IMR-90 (cell line): ENCODE measurements around the gene CCDC171. TPM values are rescaled to one million over a fixed set of nuclear protein-coding genes. Genes with fewer than 3 reads are reported as not detected.

Experiments used
- ATAC-seq: fragments of 200-7000 bp; cut with Tn5 transposase; 2 replicates; pipeline ENCODE4 v1.9.1; 2020; ENCODE audit warnings: low read depth, mild to moderate bottlenecking, moderate library complexity
- BruUV-seq: library from RNA; stranded (reverse); fragments of 400-500 nt; replicated peaks from 2 replicates; lab custom pipeline; 2021; lab: Mats Ljungman, UMichigan
- CTCF ChIA-PET: fragments of 300-600 bp; formaldehyde crosslinking; extraction: SDS; loops from one replicate; lab custom pipeline; 2021; ENCODE audit warnings: antibody characterized with exemption; lab: Yijun Ruan, JAX
- POLR2A ChIA-PET: fragments of 300-600 bp; sonication (Branson Sonifier 250); formaldehyde crosslinking; loops from one replicate; lab custom pipeline; 2022; ENCODE audit warnings: antibody characterized with exemption; ENCODE audit not compliant: unreplicated experiment; lab: Charles Lee
- DNase-seq: peaks from one replicate; pipeline ENCODE4 v3.0.0; 2013
- H2AFZ ChIP-seq: replicated peaks from 2 replicates; pipeline ENCODE3; 2013; ENCODE audit warnings: low read length, mild to moderate bottlenecking; ENCODE audit not compliant: poor library complexity
- H2AK5ac ChIP-seq: 2 replicates; pipeline ENCODE4 v1.6.1; 2013; ENCODE audit warnings: low read depth, low read length, inconsistent platforms
- H2AK9ac ChIP-seq: replicated peaks from 2 replicates; pipeline ENCODE3; 2013; ENCODE audit warnings: mild to moderate bottlenecking, low read depth, low read length, moderate library complexity; ENCODE audit not compliant: poor library complexity
- H2BK120ac ChIP-seq: 2 replicates; pipeline ENCODE4 v1.6.1; 2013; ENCODE audit warnings: low read depth, low read length, inconsistent platforms
- H2BK15ac ChIP-seq: 3 replicates; pipeline ENCODE4 v1.6.1; 2013; ENCODE audit warnings: low read depth, low read length, inconsistent platforms
- H2BK20ac ChIP-seq: 2 replicates; pipeline ENCODE4 v1.6.1; 2013; ENCODE audit warnings: low read depth, mild to moderate bottlenecking, inconsistent platforms, low read length, moderate library complexity
- H2BK5ac ChIP-seq: 2 replicates; pipeline ENCODE4 v1.6.1; 2013; ENCODE audit warnings: mild to moderate bottlenecking, low read depth, low read length, inconsistent platforms; ENCODE audit not compliant: poor library complexity, severe bottlenecking
- H3K14ac ChIP-seq: replicated peaks from 2 replicates; pipeline ENCODE4 v1.6.1; 2013; ENCODE audit warnings: low read depth, low read length, inconsistent platforms
- H3K18ac ChIP-seq: 2 replicates; pipeline ENCODE4 v1.6.1; 2013; ENCODE audit warnings: low read depth, low read length, control low read depth
- H3K23ac ChIP-seq: 2 replicates; pipeline ENCODE4 v1.6.1; 2013; ENCODE audit warnings: low read depth, low read length, inconsistent platforms
- H3K27ac ChIP-seq: 2 replicates; pipeline ENCODE4 v1.5.1; 2013; ENCODE audit warnings: mild to moderate bottlenecking, control low read depth, low read length; ENCODE audit not compliant: insufficient read depth
- H3K27me3 ChIP-seq: 2 replicates; pipeline ENCODE4 v1.6.1; 2013; ENCODE audit warnings: low read length; ENCODE audit not compliant: control insufficient read depth, insufficient read depth
- H3K36me3 ChIP-seq: 2 replicates; pipeline ENCODE4 v1.6.1; 2013; ENCODE audit warnings: low read length, mixed read lengths; ENCODE audit not compliant: control insufficient read depth, insufficient read depth
- H3K4ac ChIP-seq: 2 replicates; pipeline ENCODE4 v1.6.1; 2013; ENCODE audit warnings: low read depth, low read length, inconsistent platforms
- H3K4me1 ChIP-seq: 2 replicates; pipeline ENCODE4 v1.6.1; 2013; ENCODE audit warnings: low read length, mixed read lengths; ENCODE audit not compliant: control insufficient read depth, insufficient read depth
- H3K4me2 ChIP-seq: 2 replicates; pipeline ENCODE4 v1.6.1; 2013; ENCODE audit warnings: low read depth, mild to moderate bottlenecking, control low read depth, low read length, moderate library complexity
- H3K4me3 ChIP-seq: 2 replicates; pipeline ENCODE4 v1.5.1; 2013; ENCODE audit warnings: low read depth, mild to moderate bottlenecking, control low read depth, low read length, moderate library complexity; ENCODE audit not compliant: insufficient read depth
- H3K56ac ChIP-seq: 2 replicates; pipeline ENCODE4 v1.6.1; 2013; ENCODE audit warnings: low read length, inconsistent platforms; ENCODE audit not compliant: insufficient read depth; ENCODE audit errors: extremely low read depth
- H3K79me1 ChIP-seq, 2 experiments: 2 replicates each; pipeline ENCODE4 v1.6.1; 2013; ENCODE audit warnings: low read length in 2 of 2, inconsistent platforms in 1 of 2, low read depth in 1 of 2
- H3K9ac ChIP-seq: 2 replicates; pipeline ENCODE4 v1.6.1; 2013; ENCODE audit warnings: low read depth, low read length, control low read depth
- H3K9me1 ChIP-seq: 2 replicates; pipeline ENCODE4 v1.6.1; 2013; ENCODE audit warnings: low read length, inconsistent platforms; ENCODE audit not compliant: insufficient read depth
- H3K9me3 ChIP-seq: 2 replicates; pipeline ENCODE4 v1.6.1; 2013; ENCODE audit warnings: low read length; ENCODE audit not compliant: control insufficient read depth, insufficient read depth
- H4K20me1 ChIP-seq: 2 replicates; pipeline ENCODE4 v1.6.1; 2013; ENCODE audit warnings: low read length, inconsistent platforms; ENCODE audit not compliant: insufficient read depth
- H4K5ac ChIP-seq: 2 replicates; pipeline ENCODE4 v1.6.1; 2013; ENCODE audit warnings: mild to moderate bottlenecking, low read depth, low read length, control low read depth
- H4K8ac ChIP-seq, 2 experiments: 2 replicates each; pipeline ENCODE4 v1.6.1; 2013; ENCODE audit warnings: low read depth in 2 of 2, low read length in 2 of 2, control low read depth in 1 of 2, inconsistent platforms in 1 of 2
- H4K91ac ChIP-seq: 2 replicates; pipeline ENCODE4 v1.6.1; 2013; ENCODE audit warnings: low read depth, low read length, inconsistent platforms; ENCODE audit not compliant: insufficient read depth
- BHLHE40 ChIP-seq: fragments of 150-350 bp; IDR thresholded peaks from 2 replicates; pipeline ENCODE4 v1.6.1; 2016; ENCODE audit warnings: mild to moderate bottlenecking, low read depth, low read length
- CHD1 ChIP-seq: IDR thresholded peaks from 2 replicates; pipeline ENCODE4 v1.6.1; 2012; ENCODE audit warnings: low read depth, low read length, improper control_type of control experiment
- FOS ChIP-seq: fragments of 150-350 bp; IDR thresholded peaks from 2 replicates; pipeline ENCODE4 v1.6.1; 2016; ENCODE audit warnings: low read depth, low read length
- MAFK ChIP-seq: IDR thresholded peaks from 2 replicates; pipeline ENCODE4 v1.6.1; 2012; ENCODE audit warnings: low read depth, low read length, improper control_type of control experiment
- NFE2L2 ChIP-seq: fragments of 150-350 bp; IDR thresholded peaks from 2 replicates; pipeline ENCODE4 v1.6.1; 2016; ENCODE audit warnings: low read depth, mild to moderate bottlenecking, low read length
- RAD21 ChIP-seq: IDR thresholded peaks from 2 replicates; pipeline ENCODE4 v1.6.1; 2012; ENCODE audit warnings: low read length, improper control_type of control experiment
- WGBS, 2 experiments: methylation state at CpG; one replicate each; pipeline versions ENCODE4 v1.1.5 to v1.1.7; 2013; ENCODE audit warnings: missing lambda C conversion rate in 2 of 2; ENCODE audit not compliant: insufficient read length in 1 of 2; ENCODE audit errors: extremely low coverage in 2 of 2; 5-methylcytosine and 5-hydroxymethylcytosine counted together
- dilution Hi-C: fragments of 300-500 bp; cut with HindIII; formaldehyde crosslinking; loops from one replicate; pipeline ENCODE4 v1.14.3; 2018; ENCODE audit warnings: low sequenced_read_pairs; ENCODE audit not compliant: unreplicated experiment
- in situ Hi-C: fragments of 300-500 bp; cut with MboI; formaldehyde crosslinking; loops from 3 replicates; pipeline ENCODE4 v1.14.3; 2019; ENCODE audit warnings: low sequenced_read_pairs, inconsistent platforms, mixed read lengths
- intact Hi-C: fragments of 100-400 bp; cut with micrococcal nuclease; formaldehyde crosslinking; loops from 2 replicates; pipeline ENCODE4 v1.10.0; 2022
- polyA plus RNA-seq, 3 experiments: library from polyadenylated mRNA; depleted of rRNA; stranded (reverse); fragments of >200 nt; gene quantifications; 2 replicates each; pipeline ENCODE4 v1.2.3, GENCODE V29; 2012; ENCODE audit warnings: low replicate concordance in 1 of 3
- total RNA-seq: library from RNA; depleted of rRNA; stranded (reverse); fragments of >200 nt; gene quantifications from 2 replicates; pipeline ENCODE4 v1.2.3, GENCODE V29; 2012
- TF ChIP-seq, protein P1 (sequence below): conservative IDR thresholded peaks from 2 replicates; pipeline ENCODE4 v1.5.1; 2012; ENCODE audit warnings: mild to moderate bottlenecking, low read depth, low read length, improper control_type of control experiment
- TF ChIP-seq, protein P2 (sequence below): fragments of 150-350 bp; IDR thresholded peaks from 2 replicates; pipeline ENCODE4 v1.6.1; 2017; ENCODE audit warnings: mild to moderate bottlenecking, antibody characterized with exemption, low read length, low read depth

The CCDC171 gene
- total and polyA plus RNA-seq, 2 of the 4 experiments (the other 2 are of a cell fraction) = 0.63 to 2.2 TPM

DNA sequence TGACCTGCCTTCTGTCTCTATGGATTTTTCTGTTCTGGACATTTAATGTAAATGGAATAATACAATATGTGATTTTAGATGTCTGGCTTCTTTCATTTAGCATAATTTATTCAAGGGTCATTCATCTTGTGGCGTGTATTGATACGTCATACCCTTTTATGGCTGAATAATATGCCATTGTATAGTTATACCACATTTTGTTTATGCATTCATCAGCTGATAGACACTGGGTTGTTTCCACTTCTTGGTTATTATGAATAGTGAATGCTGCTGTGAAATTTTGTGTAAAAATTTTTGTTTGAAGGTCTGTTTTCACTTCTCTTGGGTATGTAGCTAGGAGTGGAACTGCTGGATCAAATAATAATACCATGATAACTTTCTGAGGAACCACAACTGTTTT lies 298.9 kb downstream of the CCDC171 start:
- no peak overlapping the region for H2AK9ac ChIP-seq
- in situ Hi-C loops (no loop called here), dilution Hi-C loops (no loop called here), intact Hi-C loops (no loop called here)
- H3K14ac ChIP-seq = no peak overlapping the region
- ATAC-seq (no peak), DNase-seq (no peak)
- no TSS peak for BruUV-seq
- no peak overlapping the region for H4K8ac ChIP-seq
- H2BK20ac ChIP-seq = no peak overlapping the region
- H3K4me3 ChIP-seq = no peak overlapping the region
- no peak overlapping the region for H2AFZ ChIP-seq
- no peak overlapping the region for H4K91ac ChIP-seq
- no peaks in the 10 kb centered on the region for H3K4me1 ChIP-seq
- H4K5ac ChIP-seq = no peak overlapping the region
- H3K27ac ChIP-seq = no peak overlapping the region
- H3K23ac ChIP-seq = no peak overlapping the region
- no peaks in the 10 kb centered on the region for H3K9me3 ChIP-seq
- H2AK5ac ChIP-seq = no peak overlapping the region
- H3K4ac ChIP-seq = no peak overlapping the region
- POLR2A ChIA-PET = no interaction called here
- TF ChIP-seq BHLHE40 = no peak
- no peak for TF ChIP-seq RAD21
- TF ChIP-seq MAFK = no peak
- TF ChIP-seq CHD1 = no peak
- no peak for TF ChIP-seq NFE2L2
- TF ChIP-seq, protein P1, sequence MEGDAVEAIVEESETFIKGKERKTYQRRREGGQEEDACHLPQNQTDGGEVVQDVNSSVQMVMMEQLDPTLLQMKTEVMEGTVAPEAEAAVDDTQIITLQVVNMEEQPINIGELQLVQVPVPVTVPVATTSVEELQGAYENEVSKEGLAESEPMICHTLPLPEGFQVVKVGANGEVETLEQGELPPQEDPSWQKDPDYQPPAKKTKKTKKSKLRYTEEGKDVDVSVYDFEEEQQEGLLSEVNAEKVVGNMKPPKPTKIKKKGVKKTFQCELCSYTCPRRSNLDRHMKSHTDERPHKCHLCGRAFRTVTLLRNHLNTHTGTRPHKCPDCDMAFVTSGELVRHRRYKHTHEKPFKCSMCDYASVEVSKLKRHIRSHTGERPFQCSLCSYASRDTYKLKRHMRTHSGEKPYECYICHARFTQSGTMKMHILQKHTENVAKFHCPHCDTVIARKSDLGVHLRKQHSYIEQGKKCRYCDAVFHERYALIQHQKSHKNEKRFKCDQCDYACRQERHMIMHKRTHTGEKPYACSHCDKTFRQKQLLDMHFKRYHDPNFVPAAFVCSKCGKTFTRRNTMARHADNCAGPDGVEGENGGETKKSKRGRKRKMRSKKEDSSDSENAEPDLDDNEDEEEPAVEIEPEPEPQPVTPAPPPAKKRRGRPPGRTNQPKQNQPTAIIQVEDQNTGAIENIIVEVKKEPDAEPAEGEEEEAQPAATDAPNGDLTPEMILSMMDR = no peak
- TF ChIP-seq, protein P2, sequence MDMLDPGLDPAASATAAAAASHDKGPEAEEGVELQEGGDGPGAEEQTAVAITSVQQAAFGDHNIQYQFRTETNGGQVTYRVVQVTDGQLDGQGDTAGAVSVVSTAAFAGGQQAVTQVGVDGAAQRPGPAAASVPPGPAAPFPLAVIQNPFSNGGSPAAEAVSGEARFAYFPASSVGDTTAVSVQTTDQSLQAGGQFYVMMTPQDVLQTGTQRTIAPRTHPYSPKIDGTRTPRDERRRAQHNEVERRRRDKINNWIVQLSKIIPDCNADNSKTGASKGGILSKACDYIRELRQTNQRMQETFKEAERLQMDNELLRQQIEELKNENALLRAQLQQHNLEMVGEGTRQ = no peak
- no peak for TF ChIP-seq FOS
- no peak overlapping the region for H3K56ac ChIP-seq
- no peaks in the 10 kb centered on the region for H3K9me1 ChIP-seq
- no peak overlapping the region for H3K4me2 ChIP-seq
- H3K9ac ChIP-seq = no peak overlapping the region
- H3K79me1 ChIP-seq = no peaks in the 10 kb centered on the region
- H2BK5ac ChIP-seq = no peak overlapping the region
- no CpG with 5 or more reads among the region's 2 CpGs for WGBS, 2 experiments
- H2BK120ac ChIP-seq = no peak overlapping the region
- CTCF ChIA-PET = interaction anchor here (0.7 kb wide), 1 partner anchor 24 kb away, joined by 3 read pairs; no protein-coding TSS in a partner anchor
- no peak overlapping the region for H2BK15ac ChIP-seq
- H3K36me3 ChIP-seq = no peaks in the 10 kb centered on the region
- no peak overlapping the region for H3K18ac ChIP-seq
- H3K27me3 ChIP-seq = no peaks in the 10 kb centered on the region
- H4K20me1 ChIP-seq = no peaks in the 10 kb centered on the region
